ENCODE data around the gene FGFRL1.
"Not testable (repeated sequence)": the region's sequence is repeated elsewhere in the genome, so short reads cannot be mapped to it uniquely, and the experiment has no call there.

Gene FGFRL1

DNA sequence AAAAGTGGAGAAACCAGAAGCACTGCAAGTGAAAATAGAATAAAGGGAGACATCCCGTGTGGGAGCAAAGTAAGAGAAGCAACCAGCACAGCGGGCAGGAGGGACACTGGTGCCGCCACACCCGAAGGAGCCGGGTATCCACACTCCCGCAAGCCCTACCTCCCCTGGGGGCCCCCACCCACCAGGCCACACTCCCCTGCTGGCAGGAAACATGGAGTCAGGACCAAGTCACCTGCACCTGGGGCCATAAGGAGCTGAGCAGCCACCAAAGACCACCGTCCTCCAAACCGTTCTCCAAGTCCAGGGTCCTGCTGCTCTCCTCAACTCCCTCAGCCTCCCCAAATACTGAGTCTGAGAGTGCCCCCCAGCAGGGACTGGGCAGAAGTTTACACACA is 30.5 kb downstream of the FGFRL1 start:
- DNase-seq: no peak

DNA sequence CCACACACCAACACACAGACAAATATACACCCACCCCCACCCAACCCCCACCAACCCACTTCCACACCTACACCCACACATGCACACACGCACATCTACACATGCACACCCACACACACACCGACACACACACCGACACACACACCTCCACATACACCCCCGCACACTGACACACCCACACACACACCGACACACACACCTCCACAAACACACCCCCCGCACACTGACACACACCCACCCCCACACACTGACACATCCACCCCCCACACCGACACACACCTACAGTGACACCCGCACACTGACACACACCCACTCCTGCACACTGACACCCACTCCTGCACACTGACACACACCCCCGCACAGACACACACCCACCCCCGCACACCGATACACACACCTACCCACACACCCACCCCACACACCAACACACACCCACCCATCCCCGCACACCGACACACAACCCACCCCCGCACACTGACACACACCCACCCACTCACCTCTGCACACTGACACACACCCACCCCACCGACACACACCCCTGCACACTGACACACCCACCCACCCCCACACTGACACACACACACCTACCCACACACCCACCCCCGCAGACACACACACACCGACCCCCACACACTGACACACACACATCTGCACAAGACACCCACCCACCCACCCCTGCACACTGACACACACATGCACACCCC is 31.1 kb downstream of the FGFRL1 start:
- DNase-seq: no peak

DNA sequence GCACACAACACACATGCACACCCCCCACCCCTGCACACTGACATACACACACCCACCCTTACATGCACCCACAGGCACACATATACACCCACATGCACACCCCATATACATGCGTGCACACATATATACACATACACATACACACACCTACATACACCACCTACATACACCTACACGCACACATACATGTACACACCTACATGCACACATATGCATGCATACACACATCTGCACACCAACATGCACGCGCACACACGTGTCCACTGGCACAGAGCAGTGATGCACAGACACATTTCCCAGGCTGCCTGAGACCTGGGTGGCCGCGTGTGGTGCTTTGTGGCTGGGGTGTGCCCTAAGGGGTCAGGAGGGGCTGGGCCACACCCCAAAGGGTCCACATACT is 31.7 kb downstream of the FGFRL1 start:
- DNase-seq: no peak

DNA sequence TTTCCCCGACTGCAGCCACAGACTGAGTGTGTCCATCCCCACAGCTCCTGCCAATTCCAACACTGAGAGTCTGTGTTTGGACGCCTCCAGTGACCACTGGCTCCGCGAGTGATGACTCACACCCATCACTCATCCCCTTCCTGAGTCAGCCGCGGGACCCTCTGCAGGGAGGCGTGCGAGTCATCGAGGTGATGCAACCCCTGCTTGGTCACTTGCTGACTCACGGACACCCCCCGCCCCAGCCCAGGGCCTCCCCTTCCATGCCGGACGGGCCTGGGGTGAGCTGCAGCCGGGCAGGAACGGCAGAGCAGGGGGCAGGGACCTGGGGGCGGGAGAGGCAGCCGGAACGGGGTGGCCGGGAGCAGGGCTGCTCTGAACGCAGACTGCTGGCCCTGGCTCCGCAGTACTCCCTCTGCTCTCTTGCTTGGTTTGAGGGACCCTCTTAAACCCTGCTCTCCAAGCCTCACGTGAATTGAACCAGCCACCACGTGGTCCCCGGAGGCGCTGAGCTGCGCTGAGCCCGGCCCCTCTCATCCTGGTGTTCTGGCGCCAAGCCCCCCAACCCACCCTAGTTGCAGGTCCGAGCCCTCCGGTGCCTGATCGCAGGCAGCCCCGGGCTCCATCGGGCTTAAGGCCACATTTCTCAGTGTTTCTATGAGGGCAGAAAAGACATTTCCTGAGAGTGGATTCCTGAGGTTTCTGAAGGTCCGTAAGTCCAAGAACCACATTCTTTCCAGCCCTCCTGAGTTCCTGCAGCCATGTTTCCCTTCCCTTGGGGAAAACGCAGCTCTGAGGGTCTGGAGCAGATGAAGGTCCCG is 32.4 kb downstream of the FGFRL1 start:
- no peak for DNase-seq

DNA sequence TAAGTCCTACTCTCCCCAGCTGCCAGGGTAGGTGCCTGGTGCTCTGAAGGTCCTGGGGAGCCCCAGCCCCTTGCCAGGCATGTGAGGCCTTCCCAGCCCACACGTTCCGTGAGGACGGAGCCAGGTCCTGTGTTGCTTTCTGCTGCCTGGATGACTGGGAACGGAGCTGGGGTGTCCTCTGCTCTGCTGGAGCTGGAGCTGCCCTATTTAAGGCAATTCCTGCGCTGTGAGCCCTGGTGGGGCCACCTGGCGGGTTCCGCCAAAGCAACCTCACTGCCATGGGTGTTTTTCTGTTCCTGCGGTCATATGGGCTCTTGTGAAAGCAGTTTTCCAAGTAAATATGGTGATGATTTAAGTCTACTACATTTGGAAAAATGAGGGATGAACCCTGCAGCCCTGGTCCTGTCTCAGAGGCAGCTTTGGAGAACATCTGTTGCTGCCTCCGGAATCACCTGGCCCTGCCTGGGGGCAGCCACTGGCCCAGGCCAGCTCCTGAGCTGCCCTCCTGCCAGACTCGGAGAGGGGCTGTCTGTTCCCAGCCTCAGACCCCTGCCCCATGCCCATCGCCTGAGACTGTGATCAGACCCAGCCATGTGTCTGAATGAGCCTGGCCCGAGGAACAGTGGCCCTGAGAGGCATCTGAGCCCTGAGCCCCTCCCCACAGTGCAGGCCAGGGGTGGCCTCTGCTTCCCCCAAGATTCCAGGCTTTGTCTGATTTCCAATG is 33.2 kb downstream of the FGFRL1 start:
- DNase-seq: no peak

DNA sequence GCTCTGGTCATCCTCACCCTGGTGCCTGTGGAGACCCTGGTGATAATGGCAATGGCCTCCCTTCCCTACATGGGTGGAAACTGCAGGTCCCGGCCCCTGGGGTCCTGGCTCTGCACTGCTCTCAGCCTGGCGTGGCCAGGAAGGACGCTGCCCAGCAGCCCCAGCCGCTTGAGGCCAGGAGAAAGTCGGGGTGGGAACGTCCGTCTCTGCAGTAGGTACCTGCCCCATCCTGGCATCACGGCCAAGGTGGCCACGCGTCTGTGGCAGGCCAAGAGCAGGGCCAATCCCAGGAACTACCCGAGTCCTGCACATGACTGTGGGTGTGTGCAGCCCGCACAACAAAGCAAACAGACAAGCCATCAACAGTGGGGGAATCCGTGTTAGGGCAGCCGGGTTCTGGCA is 33.8 kb downstream of the FGFRL1 start:
- DNase-seq: no peak

DNA sequence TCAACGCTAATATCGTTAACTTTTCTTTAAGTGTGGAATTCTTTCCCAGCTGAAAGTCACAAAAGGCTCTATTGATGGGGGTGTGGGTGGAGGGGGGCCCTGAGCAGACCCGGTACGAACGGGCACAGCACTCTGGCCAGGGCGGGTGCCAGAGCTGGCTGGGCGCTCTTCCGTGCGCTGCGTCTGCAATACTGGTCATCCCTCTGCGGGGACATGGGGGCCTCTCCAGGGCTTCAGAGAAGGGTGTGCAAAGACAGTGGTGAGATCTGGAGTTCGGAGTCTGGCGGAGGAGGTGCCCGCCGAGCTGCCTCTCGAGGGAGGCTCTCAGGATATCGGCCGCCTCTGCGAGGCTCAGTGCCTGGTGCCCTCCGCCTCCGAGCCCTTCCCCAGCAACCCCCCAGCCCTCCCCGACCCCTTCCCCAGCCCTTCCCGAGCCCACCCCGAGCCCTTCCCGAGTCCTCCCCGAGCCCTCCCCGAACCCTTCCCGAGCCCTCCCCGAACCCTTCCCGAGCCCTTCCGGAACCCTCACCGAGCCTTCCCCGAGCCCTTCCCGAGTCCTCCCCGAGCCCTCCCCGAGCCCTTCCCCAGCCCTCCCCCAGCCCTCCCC is 34.3 kb downstream of the FGFRL1 start:
- no peak for DNase-seq

DNA sequence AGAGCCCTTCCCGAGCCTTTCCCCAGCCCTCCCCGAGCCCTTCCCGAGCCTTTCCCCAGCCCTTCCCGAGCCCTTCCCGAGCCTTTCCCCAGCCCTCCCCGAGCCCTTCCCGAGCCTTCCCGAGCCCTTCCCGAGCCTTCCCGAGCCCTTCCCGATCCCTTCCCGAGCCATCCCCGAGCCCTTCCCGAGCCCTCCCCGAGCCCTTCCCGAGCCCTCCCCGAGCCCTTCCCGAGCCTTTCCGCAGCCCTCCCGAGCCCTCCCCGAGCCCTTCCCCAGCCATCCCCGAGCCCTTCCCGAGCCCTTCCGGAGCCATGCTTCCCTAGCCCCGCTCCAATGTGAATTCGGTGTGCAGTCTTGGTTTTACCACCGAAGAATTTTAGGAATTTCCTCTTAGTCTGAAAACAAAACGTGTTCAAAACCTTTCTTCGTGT is 35.2 kb downstream of the FGFRL1 start:
- not testable (repeated sequence) for DNase-seq

DNA sequence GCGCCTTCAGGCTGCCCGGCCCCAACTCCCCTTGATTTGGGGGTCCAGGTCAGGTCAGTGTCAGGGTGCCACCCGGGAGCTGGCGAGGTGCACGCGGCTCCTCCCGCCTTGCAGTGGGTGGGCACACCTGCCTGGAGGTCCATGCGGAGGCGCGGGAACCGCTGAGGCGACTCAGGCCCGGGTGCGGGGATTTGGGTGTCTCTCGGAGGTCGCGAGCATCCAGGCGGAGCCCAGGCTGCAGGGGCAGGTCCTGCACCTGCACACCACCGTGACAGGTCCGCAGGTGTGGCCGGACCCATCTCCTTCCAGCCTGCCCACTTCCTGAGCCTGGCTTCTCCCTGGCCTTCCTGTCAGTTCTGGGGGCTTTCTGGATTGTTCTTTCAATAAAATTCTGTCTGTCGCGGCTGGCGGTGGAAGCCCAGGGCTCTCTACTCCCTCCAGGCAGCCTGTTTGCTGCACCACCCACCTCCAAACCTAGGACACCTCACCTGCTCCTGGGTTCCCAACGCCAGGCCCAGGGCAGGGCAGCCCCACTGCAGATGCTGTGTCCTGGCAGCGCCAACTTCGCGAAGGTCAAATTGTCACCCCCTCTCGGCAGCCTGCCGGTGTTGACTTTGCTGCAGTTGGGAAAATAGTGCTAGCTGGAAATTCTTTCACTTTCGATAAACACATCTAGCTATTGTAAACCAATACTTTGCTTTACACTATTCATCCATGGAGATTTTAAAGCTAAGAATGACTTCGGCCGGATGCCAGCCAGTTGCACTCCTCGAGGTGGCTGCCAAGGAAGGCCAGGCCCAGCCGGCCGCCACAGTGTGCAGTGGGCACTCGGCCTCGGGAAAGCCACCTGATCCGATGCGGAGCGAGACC is 35.9 kb downstream of the FGFRL1 start:
- no peak for DNase-seq

DNA sequence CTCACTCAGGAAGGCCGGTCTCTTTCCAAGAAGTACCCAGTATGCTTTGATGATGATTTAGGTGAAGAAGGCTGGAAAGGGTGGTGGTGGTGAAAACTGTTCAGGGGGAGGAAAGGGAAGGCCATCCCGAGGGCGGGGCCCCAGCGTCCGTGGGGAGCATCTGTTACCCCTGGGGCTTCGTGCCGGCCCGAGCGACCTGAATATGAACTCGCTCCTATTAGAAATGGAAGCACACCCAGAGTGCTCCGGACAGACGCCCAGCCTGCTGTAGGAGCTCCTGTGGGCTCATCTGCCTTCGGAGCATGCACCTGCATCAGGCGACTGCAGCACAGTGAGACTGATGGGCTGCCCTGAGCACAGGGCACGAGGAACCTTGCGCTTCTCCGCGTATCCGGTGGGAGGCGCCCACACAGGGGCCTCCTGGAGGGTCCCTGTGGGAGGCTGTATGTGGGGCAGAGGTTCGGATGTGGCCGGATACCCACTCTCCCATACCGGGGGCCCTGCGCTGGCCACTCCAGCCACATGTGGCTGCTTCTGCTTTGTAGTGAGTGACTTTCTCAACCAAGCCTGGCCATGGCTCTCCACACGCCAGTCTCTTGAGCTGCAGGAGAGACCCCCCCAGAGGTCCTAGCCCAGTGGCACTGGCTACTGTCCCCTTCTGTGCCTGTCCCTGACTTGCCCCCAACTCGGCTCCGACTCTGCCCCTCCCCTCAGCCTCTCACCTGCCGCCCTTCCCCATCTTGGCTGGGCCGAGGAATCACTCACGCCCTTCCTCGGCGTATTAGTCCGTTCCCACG is 36.7 kb downstream of the FGFRL1 start:
- no peak for DNase-seq

DNA sequence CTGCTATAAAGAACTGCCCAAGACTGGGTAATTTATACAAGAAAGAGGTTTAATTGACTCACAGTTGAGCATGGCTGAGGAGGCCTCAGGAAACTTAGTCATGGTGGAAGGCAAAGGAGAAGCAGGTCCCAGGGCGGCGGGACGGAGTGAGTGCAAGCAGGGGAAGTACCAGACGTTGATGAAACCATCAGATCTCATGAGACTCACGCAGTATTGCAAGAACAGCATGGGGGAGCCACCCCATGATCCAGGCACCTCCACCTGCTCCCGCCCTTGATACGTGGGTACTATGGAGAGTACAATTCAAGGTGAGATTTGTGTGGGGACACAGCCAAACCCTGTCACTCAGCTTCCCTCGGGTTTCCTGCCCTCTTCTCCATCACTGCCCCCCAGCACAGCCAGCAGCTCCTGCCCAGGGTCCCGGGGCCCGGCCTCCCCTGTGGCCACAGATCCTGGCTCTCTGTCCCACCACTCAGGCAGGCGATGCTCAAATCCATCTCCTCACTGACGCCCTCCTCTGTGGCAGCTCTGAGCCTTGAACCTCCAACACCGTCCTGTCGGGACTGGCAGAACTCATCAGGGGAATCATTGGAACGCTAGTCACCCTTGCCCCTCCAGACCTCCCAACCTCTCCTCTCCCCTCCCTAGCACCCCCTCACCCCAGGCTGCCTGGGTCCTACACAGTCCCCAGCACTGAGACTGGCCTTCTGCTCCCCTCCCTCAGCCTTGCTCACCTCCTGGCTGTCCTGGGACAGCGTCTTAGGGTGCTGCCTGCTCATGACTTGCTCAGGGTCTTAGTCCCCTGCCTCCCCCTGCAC is 37.6 kb downstream of the FGFRL1 start:
- DNase-seq: no peak

DNA sequence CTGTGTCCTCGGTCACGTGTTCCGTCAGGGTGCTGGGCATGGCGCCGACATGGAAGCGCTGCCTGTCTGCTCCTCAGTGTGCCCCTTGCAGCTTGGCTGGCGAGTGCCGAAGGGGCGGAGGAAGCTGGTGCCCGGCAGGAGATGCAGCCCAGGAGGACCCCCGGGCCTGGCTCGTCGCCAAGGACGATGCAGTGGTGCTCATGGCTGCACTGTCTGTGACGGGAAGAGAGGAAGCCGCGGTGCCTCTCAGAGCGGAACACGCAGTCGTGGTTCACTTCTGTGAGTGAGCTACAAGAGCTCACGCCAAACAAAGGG is 38.1 kb downstream of the FGFRL1 start:
- DNase-seq: no peak

DNA sequence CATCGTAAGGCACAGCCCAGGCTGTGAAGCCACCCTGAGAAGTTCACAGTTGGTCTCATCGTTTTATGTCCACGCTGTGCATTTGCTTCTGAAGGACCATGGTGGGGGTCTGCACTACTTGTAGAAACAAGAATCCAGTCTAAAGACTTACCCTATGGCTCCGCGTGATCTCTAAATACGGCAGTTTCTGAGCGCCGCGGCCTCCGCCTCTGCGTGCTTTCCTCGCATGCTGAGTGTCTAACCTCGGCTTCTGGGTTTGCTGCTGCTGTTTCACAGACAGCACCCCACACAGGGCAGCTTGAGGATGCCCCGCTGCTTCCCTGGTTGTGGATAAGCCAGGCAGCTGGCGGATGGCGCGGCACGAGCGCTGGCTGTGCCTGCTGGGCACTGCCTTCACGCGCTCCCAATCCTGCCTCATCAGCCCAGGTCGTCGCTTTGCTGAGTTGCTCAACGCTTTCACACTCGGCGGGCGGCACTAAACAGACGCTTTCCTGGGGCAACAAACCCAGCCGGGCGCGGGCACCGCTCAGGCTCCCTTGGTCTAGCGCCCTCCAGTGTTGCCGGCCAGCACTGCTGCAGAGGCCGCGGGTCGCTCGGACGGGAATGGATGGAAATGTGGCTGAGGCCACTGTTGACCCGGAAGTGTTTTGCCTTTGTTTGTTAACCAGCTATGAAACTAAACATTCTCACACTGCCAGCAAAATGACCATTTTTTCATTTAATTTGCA is 39.2 kb downstream of the FGFRL1 start:
- no peak for DNase-seq

DNA sequence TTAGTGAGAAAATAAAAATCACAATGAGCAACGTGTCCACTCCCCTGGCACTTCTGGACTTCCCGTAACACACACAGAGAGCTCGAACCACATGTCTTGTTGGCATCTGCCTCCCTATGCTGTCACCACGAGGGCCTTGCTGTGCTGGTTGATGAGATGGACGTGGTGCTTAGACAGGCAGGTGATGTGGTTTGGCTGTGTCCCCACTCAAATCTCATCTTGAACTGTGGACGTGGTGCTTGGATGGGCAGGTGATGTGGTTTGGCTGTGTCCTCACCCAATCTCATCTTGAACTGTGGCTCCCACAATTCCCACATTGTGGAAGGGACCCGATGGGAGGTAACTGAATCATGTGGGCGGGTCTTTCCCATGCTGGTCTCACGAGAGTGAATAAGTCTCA is 40.0 kb downstream of the FGFRL1 start:
- DNase-seq: no peak

DNA sequence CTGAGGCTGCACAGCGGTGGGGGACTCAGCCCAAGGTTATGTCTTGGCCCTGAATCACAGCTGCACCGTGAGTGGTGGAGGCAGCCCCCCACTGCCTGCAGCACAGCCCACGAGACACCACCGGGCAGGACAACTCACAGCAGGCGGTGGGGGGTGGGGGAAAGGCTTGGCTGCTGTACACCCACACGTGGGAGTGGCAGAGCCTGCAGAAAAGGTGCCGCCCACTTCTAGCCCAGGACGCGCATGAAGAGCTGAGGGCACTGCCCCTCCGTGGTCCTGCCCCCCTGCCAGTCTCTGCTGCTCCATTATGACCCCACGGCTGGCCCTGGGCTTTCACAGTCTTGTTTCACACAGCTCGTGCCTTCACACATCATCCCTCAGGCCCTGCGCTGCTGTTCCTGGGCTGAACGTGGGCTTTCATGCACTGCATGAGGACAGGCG is 40.8 kb downstream of the FGFRL1 start:
- DNase-seq: no peak

DNA sequence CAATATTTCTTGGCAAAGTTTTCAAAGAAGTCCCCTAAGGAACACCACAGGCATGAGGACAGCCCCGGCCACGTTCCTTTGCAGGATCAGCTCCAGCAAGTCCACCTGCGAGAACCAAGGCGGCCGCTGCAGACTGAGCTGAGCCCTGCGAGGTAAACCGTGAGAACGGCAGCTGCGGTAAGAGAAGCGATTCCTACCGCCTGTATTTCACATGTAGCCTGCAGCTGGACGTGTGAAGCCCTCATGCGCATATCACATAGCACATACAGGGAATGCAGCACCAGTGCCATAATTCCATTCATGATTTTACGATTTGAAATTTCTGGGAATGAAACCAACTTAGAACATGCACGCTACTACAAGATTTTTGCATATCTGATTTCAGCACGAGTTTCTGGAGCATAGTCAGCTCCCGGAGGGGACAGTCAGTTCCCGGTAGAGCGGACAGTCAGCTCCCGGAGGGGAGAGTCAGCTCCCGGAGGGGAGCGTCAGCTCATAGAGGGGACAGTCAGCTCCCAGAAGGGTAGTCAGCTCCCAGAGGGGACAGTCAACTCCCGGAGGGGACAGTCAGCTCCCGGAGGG is 41.7 kb downstream of the FGFRL1 start:
- no peak for DNase-seq

DNA sequence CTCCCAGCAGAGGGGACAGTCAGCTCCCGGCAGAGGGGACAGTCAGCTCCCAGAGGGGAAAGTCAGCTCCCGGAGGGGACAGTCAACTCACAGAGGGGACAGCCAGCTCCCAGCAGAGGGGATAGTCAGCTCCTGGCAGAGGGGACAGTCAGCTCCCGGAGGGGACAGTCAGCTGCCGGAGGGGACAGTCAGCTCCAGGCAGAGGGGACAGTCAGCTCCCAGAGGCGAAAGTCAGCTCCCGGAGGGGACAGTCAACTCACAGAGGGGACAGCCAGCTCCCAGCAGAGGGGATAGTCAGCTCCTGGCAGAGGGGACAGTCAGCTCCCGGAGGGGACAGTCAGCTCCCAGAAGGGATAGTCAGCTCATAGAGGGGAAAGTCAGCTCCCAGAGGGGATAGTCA is 42.5 kb downstream of the FGFRL1 start:
- not testable (repeated sequence) for DNase-seq

DNA sequence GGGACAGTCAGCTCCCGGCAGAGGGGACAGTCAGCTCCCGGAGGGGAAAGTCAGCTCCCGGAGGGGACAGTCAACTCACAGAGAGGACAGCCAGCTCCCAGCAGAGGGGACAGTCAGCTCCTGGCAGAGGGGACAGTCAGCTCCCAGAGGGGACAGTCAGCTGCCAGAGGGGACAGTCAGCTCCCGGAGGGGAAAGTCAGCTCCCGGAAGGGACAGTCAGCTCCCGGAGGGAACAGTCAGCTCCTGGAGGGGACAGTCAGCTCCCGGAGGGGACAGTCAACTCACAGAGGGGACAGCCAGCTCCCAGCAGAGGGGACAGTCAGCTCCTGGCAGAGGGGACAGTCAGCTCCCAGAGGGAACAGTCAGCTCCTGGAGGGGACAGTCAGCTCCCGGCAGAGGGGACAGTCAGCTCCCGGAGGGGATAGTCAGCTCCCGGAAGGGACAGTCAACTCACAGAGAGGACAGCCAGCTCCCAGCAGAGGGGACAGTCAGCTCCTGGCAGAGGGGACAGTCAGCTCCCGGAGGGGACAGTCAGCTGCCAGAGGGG is 43.3 kb downstream of the FGFRL1 start:
- not testable (repeated sequence) for DNase-seq

DNA sequence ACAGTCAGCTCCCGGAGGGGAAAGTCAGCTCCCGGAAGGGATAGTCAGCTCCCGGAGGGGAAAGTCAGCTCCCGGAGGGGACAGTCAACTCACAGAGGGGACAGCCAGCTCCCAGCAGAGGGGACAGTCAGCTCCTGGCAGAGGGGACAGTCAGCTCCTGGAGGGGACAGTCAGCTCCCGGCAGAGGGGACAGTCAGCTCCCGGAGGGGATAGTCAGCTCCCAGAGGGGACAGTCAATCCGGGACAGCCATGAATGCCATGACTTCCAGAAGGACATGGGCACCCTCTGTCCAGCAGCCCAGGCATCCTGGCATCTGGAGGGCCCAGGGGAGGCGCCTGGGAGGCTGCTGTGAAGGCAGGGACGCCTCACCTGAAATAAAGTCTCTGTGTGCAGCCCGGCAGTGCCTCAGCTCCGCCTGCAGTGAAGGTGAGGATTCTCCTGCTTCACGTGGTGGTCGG is 43.8 kb downstream of the FGFRL1 start:
- DNase-seq: not testable (repeated sequence)
